NCI-H510A treated with DMSO at 0.1 percent for 48 hours (cell line): ENCODE data around the gene FRMD4A.
A peak's percentile ranks its signal among the peaks of the same experiment; 100 is the strongest.

Experiments
- DNase-seq: peaks from one replicate; lab custom pipeline; 2025; lab: John Stamatoyannopoulos, UW

The FRMD4A gene

GRCh38 chr10:14016011-14016536, 314.6 kb downstream of the FRMD4A start:
- DNase-seq, result peak; percentile 2

GRCh38 chr10:14014423-14014822, 316.3 kb downstream of the FRMD4A start:
- no peak for DNase-seq

GRCh38 chr10:14010769-14011574, 319.8 kb downstream of the FRMD4A start:
- DNase-seq, result no peak

- peak; percentile 26 for DNase-seq
Measured at GRCh38 chr10:14010101-14010558, 320.6 kb downstream of the FRMD4A start.

DNA sequence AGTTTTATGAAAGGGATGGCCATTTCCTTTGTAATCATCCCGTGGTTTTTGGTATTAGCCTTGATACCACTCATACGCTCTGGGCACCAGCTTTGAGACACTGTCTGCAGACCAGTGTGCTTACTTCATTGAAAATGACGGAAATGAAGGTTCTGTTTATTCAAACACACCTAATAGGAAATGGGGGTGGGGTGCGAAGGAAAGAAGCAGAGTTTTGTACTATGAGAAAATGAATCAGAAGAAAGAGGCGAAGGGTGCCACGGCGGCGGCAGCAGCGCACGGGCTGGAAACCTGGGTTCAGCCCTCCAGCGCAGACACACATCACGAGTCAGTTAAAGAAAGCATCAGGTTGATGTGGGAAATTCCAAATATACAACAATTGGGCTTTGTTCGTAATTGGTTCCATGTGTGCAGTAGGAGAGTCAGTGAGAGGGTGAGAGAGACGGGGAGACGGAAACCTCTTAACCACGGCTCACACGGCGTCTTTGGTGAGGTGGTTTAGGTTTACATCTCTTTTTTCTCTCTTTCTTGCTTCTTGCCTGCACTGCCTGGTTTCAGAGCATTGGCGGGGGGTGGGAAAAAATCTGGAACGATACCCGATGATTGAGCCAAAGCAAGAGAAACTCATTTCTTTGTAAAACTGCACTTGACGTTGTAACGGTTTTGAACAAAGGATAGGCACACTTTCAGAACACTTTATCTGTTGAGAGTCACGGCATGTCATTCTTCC, 321.2 kb downstream of the FRMD4A start:
- DNase-seq, result no peak

DNA sequence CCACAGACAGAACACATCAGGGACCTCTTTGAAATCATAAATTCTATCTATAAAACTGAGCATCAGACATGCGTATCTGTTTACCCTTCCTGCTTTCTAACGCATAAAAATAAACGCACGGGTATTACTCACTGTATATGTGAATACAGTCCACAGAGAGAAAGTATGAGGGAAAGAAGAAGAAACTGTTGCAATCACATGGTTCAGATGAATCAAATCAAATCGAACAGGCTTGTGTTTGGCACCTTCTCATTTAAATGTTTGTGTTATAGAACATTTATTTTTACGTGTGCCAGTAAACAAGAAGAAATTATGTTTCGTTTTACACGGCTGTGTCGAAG, 322.0 kb downstream of the FRMD4A start:
- DNase-seq, result no peak

DNA sequence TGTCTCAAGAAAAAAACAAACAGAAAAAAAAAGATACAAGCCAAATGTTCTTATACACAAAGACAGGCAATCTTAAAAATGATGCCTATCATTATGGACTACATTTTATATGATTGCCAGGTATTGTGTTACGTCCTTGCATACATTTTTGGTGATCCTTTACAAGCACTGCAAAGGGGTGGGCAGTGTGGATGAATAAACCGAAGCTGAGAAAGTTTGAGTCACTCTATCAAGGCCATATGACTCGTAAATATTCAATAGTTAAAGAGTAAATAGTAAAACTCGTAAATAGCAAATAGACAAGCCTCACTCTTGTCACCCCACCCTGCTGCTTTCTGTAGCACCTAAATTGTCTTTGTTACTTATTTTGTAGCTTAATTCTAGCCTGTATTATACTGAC, 326.2 kb downstream of the FRMD4A start:
- DNase-seq, result no peak

DNA sequence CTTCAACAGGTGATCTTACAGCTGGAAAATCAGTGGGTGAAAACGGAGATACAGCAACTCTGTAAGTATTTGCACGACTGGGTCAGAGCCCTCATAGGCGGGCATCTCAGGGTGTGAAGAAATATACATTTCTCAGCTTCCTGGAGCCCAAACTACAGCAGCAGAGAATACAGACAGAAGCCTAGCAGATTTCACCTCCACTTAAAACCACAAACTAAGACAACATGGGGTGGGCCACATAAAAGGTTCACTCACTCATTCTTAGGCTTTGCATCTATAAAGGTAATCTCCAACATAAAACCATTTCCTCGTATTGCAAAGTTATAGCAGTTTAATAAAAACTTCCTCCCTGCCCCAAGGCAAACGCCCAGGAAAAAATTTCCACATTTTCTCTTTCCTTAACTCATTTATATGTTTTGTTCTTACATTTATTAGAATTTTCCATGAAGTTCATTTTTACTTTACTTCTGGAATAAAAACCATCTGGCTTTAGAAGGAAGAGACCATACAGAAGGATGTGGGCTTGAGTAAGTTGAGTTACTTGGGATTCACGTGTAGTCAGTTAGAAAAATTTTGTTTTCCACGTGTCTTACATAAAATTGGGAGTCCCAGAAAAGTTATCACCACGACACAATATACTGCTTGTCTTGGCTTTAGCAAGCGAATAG, 327.1 kb downstream of the FRMD4A start:
- no peak for DNase-seq

DNA sequence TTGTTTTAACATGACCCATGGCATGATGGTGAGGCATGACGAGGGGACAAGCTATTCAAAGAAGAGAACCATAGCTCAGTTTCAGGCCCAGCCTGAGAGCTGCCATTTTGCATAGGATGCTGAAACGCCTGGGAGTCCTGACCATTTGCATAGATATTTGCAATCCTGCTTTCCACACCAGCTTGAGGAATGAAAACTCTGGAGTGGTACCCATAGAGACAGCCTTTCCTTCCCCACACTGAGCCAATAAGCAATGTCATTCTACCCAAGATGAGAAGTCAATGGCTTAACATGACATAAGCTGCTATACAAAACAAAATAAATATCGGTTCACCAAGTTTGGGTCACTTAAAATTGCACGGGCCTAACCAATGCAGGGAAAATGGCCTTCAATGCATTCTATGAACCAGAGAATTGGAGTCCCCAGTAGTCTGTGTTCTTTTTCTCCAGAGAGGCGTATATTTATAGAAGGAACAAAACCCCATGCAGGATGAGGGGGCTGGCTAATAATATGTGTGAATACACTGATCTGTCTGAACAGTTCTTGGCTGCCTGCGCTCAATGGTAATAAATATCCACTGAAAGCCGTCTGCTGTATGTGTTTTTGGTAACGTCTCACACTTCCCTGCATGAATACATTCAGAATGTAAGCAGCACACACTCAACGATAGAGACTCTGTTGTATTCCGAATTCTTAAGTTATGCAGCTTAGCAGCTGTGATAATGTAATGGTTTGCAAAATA, 329.3 kb downstream of the FRMD4A start:
- DNase-seq, result no peak

DNA sequence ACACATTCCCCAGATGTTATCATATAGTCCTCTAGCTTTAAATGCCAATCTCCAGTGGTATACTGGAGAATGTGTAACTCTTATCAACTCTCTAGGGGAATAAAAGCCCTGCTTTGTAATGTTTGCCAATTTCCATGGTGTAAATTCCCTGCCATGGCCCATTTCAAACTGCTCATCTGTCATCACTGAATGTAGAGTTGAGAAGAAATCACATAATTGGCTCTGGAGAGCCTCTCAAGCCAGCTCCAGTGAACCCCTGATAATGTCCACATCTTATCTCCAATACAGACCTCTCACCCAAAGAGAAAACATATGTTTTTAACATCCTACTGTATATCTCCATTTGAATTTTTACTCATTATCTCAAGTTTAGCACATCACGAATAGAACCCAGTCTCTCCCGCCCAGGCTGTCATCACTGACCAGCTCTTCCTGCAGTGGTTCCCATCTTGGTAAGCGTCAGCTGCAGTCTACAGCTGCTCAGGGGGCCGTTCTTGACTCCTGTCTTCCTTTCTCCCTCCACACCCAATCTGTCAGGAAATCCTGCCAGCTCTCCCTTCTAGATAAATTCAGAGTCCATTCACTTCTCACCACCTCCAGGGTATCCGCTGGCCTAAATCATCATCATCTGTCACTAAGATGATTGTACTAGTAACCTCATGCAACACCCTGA, 332.4 kb downstream of the FRMD4A start:
- DNase-seq, result no peak

DNA sequence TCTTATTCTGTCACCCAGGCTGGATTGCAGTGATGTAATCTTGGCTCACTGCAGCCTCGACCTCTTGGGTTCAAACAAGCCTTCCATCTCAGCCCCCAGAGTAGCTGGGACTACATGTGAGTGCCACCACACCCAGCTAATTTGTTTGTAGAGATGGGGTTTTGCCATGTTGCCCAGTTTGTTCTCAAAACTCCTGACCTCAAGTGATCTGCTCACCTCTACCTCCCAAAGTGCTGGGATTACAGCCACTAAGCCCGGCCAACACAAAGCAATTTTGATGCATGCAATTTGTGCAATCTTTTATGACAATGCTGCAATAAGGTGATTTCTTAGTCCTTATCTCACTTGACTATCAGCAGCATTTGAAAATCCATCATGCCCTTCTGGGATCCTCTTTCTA, 333.1 kb downstream of the FRMD4A start:
- no peak for DNase-seq

DNA sequence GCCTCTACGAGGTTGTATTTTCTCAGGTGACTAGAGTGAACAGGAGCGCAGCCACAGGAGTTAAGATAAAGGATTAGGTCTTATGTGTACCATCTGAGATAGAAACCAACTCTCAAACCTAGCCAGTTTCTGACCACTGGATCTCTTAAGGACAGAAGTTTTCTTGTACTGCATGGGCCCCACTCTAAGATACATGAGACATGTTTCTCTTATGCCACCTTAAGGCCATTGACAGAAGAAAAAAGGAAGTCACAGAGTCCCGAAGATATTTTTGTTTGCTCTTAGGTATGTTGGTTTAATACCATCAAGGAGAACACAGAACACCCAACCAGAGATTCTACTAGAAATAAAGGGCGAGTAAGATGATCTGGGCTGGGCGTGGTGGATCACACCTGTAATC, 335.8 kb downstream of the FRMD4A start:
- DNase-seq, result no peak

- DNase-seq, result no peak
Measured at GRCh38 chr10:13993673-13994089, 337.0 kb downstream of the FRMD4A start.

DNA sequence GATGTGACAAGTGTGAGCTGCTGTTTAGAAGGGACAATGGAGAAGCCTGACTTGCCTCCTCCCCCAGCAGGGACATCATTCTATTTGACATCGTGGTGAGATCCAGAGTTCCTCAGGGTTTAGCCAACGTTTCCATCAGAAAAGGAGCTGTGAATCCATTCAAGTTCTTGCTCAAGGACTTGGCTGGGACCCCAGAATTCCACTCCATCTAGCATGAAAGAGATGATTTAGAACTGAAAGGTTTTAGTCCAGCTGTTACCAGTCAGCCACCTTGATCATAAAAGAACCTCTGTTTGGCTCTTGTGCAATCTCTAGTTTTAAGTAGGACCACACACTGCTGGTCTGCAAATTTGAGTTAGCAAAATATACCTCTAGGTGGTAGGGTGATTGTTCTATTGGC, 337.6 kb downstream of the FRMD4A start:
- DNase-seq, result no peak

DNA sequence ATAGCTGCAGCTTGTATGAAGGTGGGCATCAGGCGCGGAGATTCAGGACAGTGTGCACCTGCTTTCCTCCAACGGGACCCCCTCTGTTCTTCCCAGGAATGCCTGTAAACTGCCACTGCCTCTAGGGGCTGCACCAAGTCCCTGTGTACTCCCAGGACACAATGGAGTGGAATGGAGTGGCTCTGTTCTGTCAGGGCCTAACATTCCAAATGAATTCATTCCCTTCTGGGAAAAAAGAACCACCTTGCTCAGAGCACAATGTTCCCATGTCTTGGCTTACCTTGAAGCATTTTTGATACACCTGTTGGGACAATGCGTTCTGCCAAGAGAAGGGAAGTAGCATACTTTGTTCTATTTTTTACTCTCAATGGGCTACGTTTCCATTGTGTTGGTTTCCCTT, 339.4 kb downstream of the FRMD4A start:
- DNase-seq, result no peak

DNA sequence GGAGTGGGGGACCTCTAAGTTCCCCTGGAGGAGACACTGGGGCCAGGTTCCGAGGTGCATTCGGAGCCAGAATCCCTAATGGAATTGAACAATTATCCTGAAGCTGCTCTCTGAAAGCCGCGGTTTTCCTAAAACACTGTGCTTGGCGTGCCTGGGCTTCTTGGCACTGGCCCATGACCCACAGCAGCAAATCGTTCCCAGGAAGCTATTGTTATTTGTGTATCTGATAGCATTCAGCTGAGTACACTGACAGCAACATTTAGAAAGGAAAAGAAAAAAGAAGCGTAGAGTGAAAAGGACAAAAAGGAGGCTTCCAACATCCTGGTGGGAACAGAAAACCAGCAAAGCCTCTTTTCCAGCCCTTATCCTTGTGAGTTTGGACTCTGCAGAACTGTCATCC, 339.8 kb downstream of the FRMD4A start:
- no peak for DNase-seq

GRCh38 chr10:13990392-13990805, 340.3 kb downstream of the FRMD4A start:
- DNase-seq, result no peak

DNA sequence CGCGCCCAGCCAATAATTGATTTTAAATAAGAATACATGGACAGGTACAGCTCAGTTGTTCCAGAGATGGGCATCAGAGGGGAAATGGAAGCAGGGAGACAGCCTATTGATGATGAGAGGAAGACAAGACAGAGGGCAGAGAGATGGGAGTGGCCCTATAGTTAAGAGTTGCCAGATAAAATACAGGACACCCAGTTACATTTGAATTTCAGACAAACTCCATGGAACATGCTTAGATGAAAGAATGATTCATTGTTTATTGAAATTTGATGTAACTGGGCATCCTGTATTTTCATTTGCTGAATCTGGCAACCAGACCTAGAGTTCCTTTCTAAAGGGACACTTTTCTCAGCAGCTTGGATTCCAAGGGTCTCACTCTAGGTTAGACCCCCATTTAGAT, 341.1 kb downstream of the FRMD4A start:
- DNase-seq, result no peak

DNA sequence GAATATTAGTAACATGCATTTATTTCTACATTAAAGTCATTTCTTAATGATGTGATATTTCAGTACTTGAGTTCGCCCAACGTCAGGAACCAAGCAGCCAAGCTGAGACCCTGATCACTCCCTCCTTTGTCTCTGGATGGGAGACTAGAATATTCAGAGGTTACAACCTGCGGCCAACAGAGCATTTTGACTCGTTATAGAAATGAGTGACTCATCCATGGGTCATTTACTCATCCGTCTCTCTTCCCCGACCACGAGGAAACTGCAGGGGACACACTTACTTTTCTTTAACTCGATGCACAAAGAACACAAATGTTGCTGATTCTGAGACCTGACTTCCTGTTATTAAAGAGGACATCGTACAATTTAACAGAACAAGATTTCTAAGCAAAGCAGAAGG, 343.3 kb downstream of the FRMD4A start:
- no peak for DNase-seq

GRCh38 chr10:13984647-13985155, 346.0 kb downstream of the FRMD4A start:
- no peak for DNase-seq

DNA sequence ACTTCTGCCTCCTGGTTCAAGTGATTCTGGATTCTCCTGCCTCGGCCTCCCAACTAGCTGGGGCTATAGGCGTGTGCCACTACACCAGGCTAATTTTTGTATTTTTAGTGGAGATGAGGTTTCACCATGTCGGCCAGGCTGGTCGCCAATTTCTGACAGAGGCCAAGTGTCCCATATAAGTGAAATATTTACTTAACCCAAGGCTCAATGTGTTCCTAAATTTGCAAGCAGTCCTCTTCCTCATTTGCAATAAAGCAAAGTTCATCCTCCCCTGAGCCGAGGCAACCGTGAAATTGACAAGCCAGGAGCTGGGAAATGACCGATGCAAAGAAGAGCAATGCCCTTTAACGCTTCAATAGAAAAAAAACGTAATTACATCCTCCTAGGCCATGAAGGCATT, 347.7 kb downstream of the FRMD4A start:
- no peak for DNase-seq
